ENCODE data around the gene DHRSX.
A peak's percentile ranks its signal among the peaks of the same experiment; 100 is the strongest.

Gene DHRSX

GRCh38 chrX:2376166-2376565, 124.6 kb downstream of the DHRSX start:
- TF ChIP-seq TSHZ2 (CRISPR knock-in tag; IDR thresholded peaks at IDR 0.05) (no peak), ZFP30 (CRISPR knock-in tag; IDR thresholded peaks at IDR 0.05) (no peak), ESRRG (CRISPR knock-in tag; IDR thresholded peaks at IDR 0.05) (no peak), ZNF8 (CRISPR knock-in tag; IDR thresholded peaks at IDR 0.05) (no peak), CREB5 (CRISPR knock-in tag; IDR thresholded peaks at IDR 0.05; ENCODE audit: low read depth) (no peak), PPARA (CRISPR knock-in tag; IDR thresholded peaks at IDR 0.05; ENCODE audit: borderline replicate concordance) (no peak), TCF4 (CRISPR knock-in tag; IDR thresholded peaks at IDR 0.05; ENCODE audit: borderline replicate concordance) (no peak), ZNF565 (CRISPR knock-in tag; conservative IDR thresholded peaks at IDR 0.05; ENCODE audit: low read depth) (no peak), PATZ1 (CRISPR knock-in tag; IDR thresholded peaks at IDR 0.05; ENCODE audit: borderline replicate concordance) (no peak), OSR1 (CRISPR knock-in tag; IDR thresholded peaks at IDR 0.05) (no peak), TOX (CRISPR knock-in tag; IDR thresholded peaks at IDR 0.05; ENCODE audit: borderline replicate concordance) (no peak), CSDC2 (CRISPR knock-in tag; IDR thresholded peaks at IDR 0.05) (no peak), SNAI2 (CRISPR knock-in tag; IDR thresholded peaks at IDR 0.05) (no peak), ARNTL (CRISPR knock-in tag; IDR thresholded peaks at IDR 0.05; ENCODE audit: borderline replicate concordance, low read depth) (no peak)
- ATAC-seq: no peak

- TF ChIP-seq RARB (CRISPR knock-in tag; IDR thresholded peaks at IDR 0.05) (no peak), TCF4 (CRISPR knock-in tag; IDR thresholded peaks at IDR 0.05; ENCODE audit: borderline replicate concordance) (no peak), BACH2 (CRISPR knock-in tag; IDR thresholded peaks at IDR 0.05; ENCODE audit: borderline replicate concordance) (no peak), GLIS3 (CRISPR knock-in tag; IDR thresholded peaks at IDR 0.05) (no peak), ISL1 (CRISPR knock-in tag; IDR thresholded peaks at IDR 0.05) (no peak), ZNF70 (CRISPR knock-in tag; IDR thresholded peaks at IDR 0.05) (no peak), OSR1 (CRISPR knock-in tag; IDR thresholded peaks at IDR 0.05) (no peak), POU6F1 (CRISPR knock-in tag; IDR thresholded peaks at IDR 0.05; ENCODE audit: borderline replicate concordance, low read depth) (no peak), CSRNP3 (CRISPR knock-in tag; IDR thresholded peaks at IDR 0.05) (no peak), CREB5 (CRISPR knock-in tag; IDR thresholded peaks at IDR 0.05; ENCODE audit: low read depth) (no peak), ESRRG (CRISPR knock-in tag; IDR thresholded peaks at IDR 0.05) (no peak), ZC3H10 (CRISPR knock-in tag; IDR thresholded peaks at IDR 0.05) (no peak), ZNF565 (CRISPR knock-in tag; conservative IDR thresholded peaks at IDR 0.05; ENCODE audit: low read depth) (no peak), TSHZ2 (CRISPR knock-in tag; IDR thresholded peaks at IDR 0.05) (no peak)
Observed at GRCh38 chrX:2374086-2374485, 126.7 kb downstream of the DHRSX start.

More at GRCh38 chrX:2374086-2374485, 126.7 kb downstream of the DHRSX start:
- ATAC-seq: peak; percentile 95

All from SK-N-SH treated with all-trans-retinoic acid at 6 μM for 48 hours (cell line).